Spleen (tissue), 13 donors: ENCODE data around the gene PM20D2. TPM values are rescaled to one million over a fixed set of nuclear protein-coding genes. Genes with fewer than 3 reads are reported as not detected.

Experiments
- DNase-seq: peaks from one replicate; pipeline ENCODE4 v3.0.0-alpha.2; 2020
- H3K27ac ChIP-seq, 8 donors: fragments of 200-600 bp; sonication (generic) in 7 of 8; 1 replicate in 4 of 8; 2 replicates in 4 of 8; pipeline versions ENCODE4 v1.5.0 to v1.8.0; 2016 to 2021; ENCODE audit warnings: inconsistent platforms in 4 of 8, mild to moderate bottlenecking in 4 of 8, moderate library complexity in 1 of 8
- H3K27me3 ChIP-seq, 7 donors: fragments of 200-600 bp; sonication (generic) in 6 of 7; replicated peaks in 1 of 7; 1 replicate in 4 of 7; 2 replicates in 3 of 7; pipeline versions ENCODE4 v1.5.0 to v1.8.0; 2016 to 2021; ENCODE audit warnings: inconsistent platforms in 3 of 7, mild to moderate bottlenecking in 1 of 7
- H3K36me3 ChIP-seq, 6 donors: fragments of 200-600 bp; sonication (generic) in 5 of 6; 1 replicate in 4 of 6; 2 replicates in 2 of 6; pipeline versions ENCODE4 v1.5.0 to v1.8.0; 2016 to 2021; ENCODE audit warnings: inconsistent platforms in 2 of 6
- H3K4me1 ChIP-seq, 6 donors: fragments of 200-600 bp; sonication (generic) in 5 of 6; 1 replicate in 3 of 6; 2 replicates in 3 of 6; pipeline versions ENCODE4 v1.5.0 to v1.8.0; 2016 to 2021; ENCODE audit warnings: inconsistent platforms in 3 of 6
- H3K4me3 ChIP-seq, 8 donors: fragments of 200-600 bp; sonication (generic) in 7 of 8; 1 replicate in 4 of 8; 2 replicates in 4 of 8; pipeline versions ENCODE4 v1.5.0 to v1.8.0; 2016 to 2021; ENCODE audit warnings: inconsistent platforms in 4 of 8, mild to moderate bottlenecking in 4 of 8, moderate library complexity in 2 of 8
- H3K9me3 ChIP-seq, 8 donors: fragments of 200-600 bp; sonication (generic) in 7 of 8; 1 replicate in 4 of 8; 2 replicates in 4 of 8; pipeline versions ENCODE4 v1.5.0 to v1.8.0; 2016 to 2021; ENCODE audit warnings: inconsistent platforms in 4 of 8
- CTCF ChIP-seq, 11 experiments: fragments of 200-600 bp in 7 of 11; fragments of 450-650 bp in 4 of 11; sonication (generic) in 4 of 11; IDR thresholded peaks in 8 of 11; conservative IDR thresholded peaks in 3 of 11; 1 replicate in 7 of 11; 2 replicates in 4 of 11; pipeline versions ENCODE4 v1.4.0 to v1.8.0; 2016 to 2021; ENCODE audit warnings: antibody characterized with exemption in 11 of 11, inconsistent platforms in 4 of 11, mild to moderate bottlenecking in 1 of 11
- POLR2A ChIP-seq, 3 donors: fragments of 450-650 bp; IDR thresholded peaks; one replicate each; pipeline ENCODE4 v1.5.1; 2017; ENCODE audit warnings: antibody characterized with exemption in 3 of 3, mild to moderate bottlenecking in 1 of 3
- POLR2AphosphoS5 ChIP-seq, 3 donors: sonication (generic); formaldehyde crosslinking; IDR thresholded peaks; one replicate each; pipeline ENCODE4 v1.5.1; 2017; ENCODE audit warnings: antibody characterized with exemption in 3 of 3
- WGBS, 5 donors: extraction: QIAGEN DNeasy Blood & Tissue Kit in 3 of 5; methylation state at CpG; one replicate each; pipeline versions ENCODE4 v1.1.5 to v1.1.7; 2013 to 2018; 5-methylcytosine and 5-hydroxymethylcytosine counted together
- intact Hi-C: fragments of 100-400 bp; cut with DNase I; formaldehyde crosslinking; loops from one replicate; pipeline ENCODE4 v1.15.0; 2023; ENCODE audit warnings: low total_unique reads
- long read RNA-seq, 2 donors: transcript quantifications; one replicate each; lab custom pipeline, GENCODE V29; 2026
- polyA plus RNA-seq, 3 donors: library from polyadenylated mRNA; stranded (reverse); fragments of 200-250 nt; gene quantifications; one replicate each; pipeline ENCODE4 v1.2.1, GENCODE V29; 2013
- total RNA-seq, 7 donors: library from RNA; depleted of rRNA in 3 of 7; stranded (reverse); fragments of >200 nt in 3 of 7; fragmentation: NEBNext Ultra II Directional in 4 of 7; extraction: Animal tissue kit (Norgen Biotek cat#: 25700) in 4 of 7; gene quantifications; one replicate each; pipeline versions ENCODE4 v1.1.0 to v1.2.1, GENCODE V29; 2016 to 2021
- donor health status: healthy with polysubstance abuse.
- donor health status: DM: no; HTN: no; CAD: no; lungs with moderate emphysema.
- donor health status: DM: no; HTN: no; CAD: no.
- donor health status: Bipolar disorder and iron deficiency.
- donor health status: healthy.
- donor health status: DM: no; HTN: no; CAD: no.
- donor health status: DM: yes; HTN: yes; CAD: no.

The PM20D2 gene
- total RNA-seq: 10 to 100 TPM in 2 of 7 donors, 1 to 10 TPM in 5; 5.8 to 14.6 (median 8.3) TPM
- polyA plus RNA-seq: 1 to 10 TPM; 5.6 TPM
- long read RNA-seq, donor 1, full-length matches to known transcripts: 2 of 15 reads
- long read RNA-seq, donor 1, partial matches to known transcripts: 13 of 15 reads
- long read RNA-seq, donor 1, other reads (novel, unspliced or antisense): 0 of 15 reads
- long read RNA-seq, donor 2, full-length matches to known transcripts: 1 of 48 reads
- long read RNA-seq, donor 2, partial matches to known transcripts: 19 of 48 reads
- long read RNA-seq, donor 2, other reads (novel, unspliced or antisense): 28 of 48 reads

GRCh38 chr6:89145956-89146717, at the start of gene PM20D2:
Gene PM20D2, plus strand, starts transcription at chr6:89146055. Its CDS starts 90 bp downstream, at chr6:89146145.
- H3K27ac ChIP-seq: peak within 1 kb of the TSS; percentile 66 to 86 (median 82)
- peaks cover 3 to 34% (median 17%) of the 10 kb centered on the region in 6 donors for H3K4me1 ChIP-seq
- H3K36me3 ChIP-seq: peaks cover 0 to 15% (median 0%) of the 10 kb centered on the region in 6 donors
- no peak for TF ChIP-seq CTCF (IDR thresholded peaks at IDR 0.05 in 8 of 11, conservative IDR thresholded peaks at IDR 0.05 in 3 of 11)
- peak; percentile 52 to 83 (median 80) for TF ChIP-seq POLR2AphosphoS5 (IDR thresholded peaks at IDR 0.05)
- no peak for TF ChIP-seq POLR2A (IDR thresholded peaks at IDR 0.05)
- peak within 1 kb of the TSS; percentile 70 to 97 (median 86) for H3K4me3 ChIP-seq
- WGBS, 5 donors: 0 to 1% (median 0%) methylated on average over 31 to 102 of the region's 102 CpGs
- intact Hi-C loops: loop anchor here (10.0 kb wide), 2 partner anchors 61 to 161 kb away; partner anchors contain the start of gene PNRC1
- H3K9me3 ChIP-seq: no peaks in the 10 kb centered on the region
- peak; percentile 93 for DNase-seq
- H3K27me3 ChIP-seq: no peaks in the 10 kb centered on the region

- DNase-seq: no peak
- H3K27ac ChIP-seq: no peak overlapping the region
- TF ChIP-seq CTCF (IDR thresholded peaks at IDR 0.05 in 8 of 11, conservative IDR thresholded peaks at IDR 0.05 in 3 of 11) (no peak), POLR2AphosphoS5 (IDR thresholded peaks at IDR 0.05) (no peak), POLR2A (IDR thresholded peaks at IDR 0.05) (no peak)
- H3K36me3 ChIP-seq: no peaks in the 10 kb centered on the region
- H3K4me3 ChIP-seq: no peak overlapping the region
- WGBS, 5 donors: 78 to 88% (median 80%) methylated on average over 8 of the region's 8 CpGs
- no peaks in the 10 kb centered on the region for H3K27me3 ChIP-seq
- H3K4me1 ChIP-seq: no peaks in the 10 kb centered on the region
- intact Hi-C loops: no loop called here
- no peaks in the 10 kb centered on the region for H3K9me3 ChIP-seq
Measured at GRCh38 chr6:89098461-89098860, 47.4 kb upstream of the PM20D2 start.

GRCh38 chr6:89100114-89100513, 45.7 kb upstream of the PM20D2 start:
- H3K36me3 ChIP-seq: no peaks in the 10 kb centered on the region
- no peaks in the 10 kb centered on the region for H3K9me3 ChIP-seq
- intact Hi-C loops: no loop called here
- WGBS, 5 donors: 90 to 98% (median 98%) methylated on average over 2 of the region's 2 CpGs
- H3K27me3 ChIP-seq: no peaks in the 10 kb centered on the region
- H3K27ac ChIP-seq: no peak overlapping the region
- DNase-seq: no peak
- H3K4me3 ChIP-seq: no peak overlapping the region
- no peaks in the 10 kb centered on the region for H3K4me1 ChIP-seq
- TF ChIP-seq CTCF (IDR thresholded peaks at IDR 0.05 in 8 of 11, conservative IDR thresholded peaks at IDR 0.05 in 3 of 11): no peak
- TF ChIP-seq POLR2AphosphoS5 (IDR thresholded peaks at IDR 0.05): no peak
- no peak for TF ChIP-seq POLR2A (IDR thresholded peaks at IDR 0.05)

- 84 to 98% (median 89%) methylated on average over 3 of the region's 3 CpGs for WGBS, 5 donors
- intact Hi-C loops: no loop called here
- DNase-seq: no peak
- H3K4me3 ChIP-seq: no peak overlapping the region
- no peaks in the 10 kb centered on the region for H3K9me3 ChIP-seq
- TF ChIP-seq POLR2A (IDR thresholded peaks at IDR 0.05) (no peak), POLR2AphosphoS5 (IDR thresholded peaks at IDR 0.05) (no peak), CTCF (IDR thresholded peaks at IDR 0.05 in 8 of 11, conservative IDR thresholded peaks at IDR 0.05 in 3 of 11) (no peak)
- no peaks in the 10 kb centered on the region for H3K27me3 ChIP-seq
- no peak overlapping the region for H3K27ac ChIP-seq
- no peaks in the 10 kb centered on the region for H3K4me1 ChIP-seq
- no peaks in the 10 kb centered on the region for H3K36me3 ChIP-seq
Measured at GRCh38 chr6:89110284-89110683, 35.6 kb upstream of the PM20D2 start.
